SK-N-SH (cell line): Measurements from ENCODE around the gene CTXN3. TPM values are rescaled to one million over a fixed set of nuclear protein-coding genes. Genes with fewer than 3 reads are reported as not detected.

Experiments
- CTCF ChIA-PET: fragments of 300-600, 350-600 bp; formaldehyde crosslinking; extraction: SDS; loops from one replicate; lab custom pipeline; 2021; lab: Yijun Ruan, JAX
- POLR2A ChIA-PET: fragments of 350-600 bp; sonication (Branson Sonifier 250); formaldehyde crosslinking; extraction: SDS; loops from one replicate; lab custom pipeline; 2020; ENCODE audit warnings: antibody characterized with exemption, inconsistent platforms; lab: Yijun Ruan, JAX
- DNase-seq: peaks from one replicate; pipeline ENCODE4 v3.0.0; 2012
- H2AFZ ChIP-seq: fragments of 200-600 bp; sonication (generic); 2 replicates; pipeline ENCODE4 v1.8.1; 2016; ENCODE audit warnings: antibody characterized with exemption, mild to moderate bottlenecking, low read depth
- H3F3A ChIP-seq: fragments of 200-600 bp; sonication (generic); replicated peaks from 2 replicates; pipeline ENCODE3; 2016; ENCODE audit warnings: antibody characterized with exemption, mild to moderate bottlenecking; ENCODE audit not compliant: insufficient read depth
- H3K27ac ChIP-seq, 2 experiments: fragments of 200-500 bp in 1 of 2; fragments of 200-600 bp in 1 of 2; sonication (Bioruptor generic) in 1 of 2; sonication (generic), shearing (Covaris generic) in 1 of 2; 2 replicates each; pipeline versions ENCODE4 v1.5.1 to v1.6.1; 2014 to 2016; ENCODE audit warnings: low read depth in 2 of 2, inconsistent platforms in 1 of 2, low read length in 1 of 2, mild to moderate bottlenecking in 1 of 2, mixed read lengths in 1 of 2
- H3K27me3 ChIP-seq: fragments of 200-600 bp; sonication (generic), shearing (Covaris generic); 2 replicates; pipeline ENCODE4 v1.6.1; 2016; ENCODE audit warnings: mixed run types; ENCODE audit not compliant: insufficient read depth
- H3K36me3 ChIP-seq, 2 experiments: fragments of 200-500 bp in 1 of 2; fragments of 200-600 bp in 1 of 2; sonication (Bioruptor generic) in 1 of 2; sonication (generic) in 1 of 2; replicated peaks in 1 of 2; 2 replicates each; pipeline versions ENCODE3 to v1.5.1; 2014 to 2016; ENCODE audit warnings: low read length in 1 of 2, mild to moderate bottlenecking in 1 of 2; ENCODE audit not compliant: insufficient read depth in 2 of 2, control insufficient read depth in 1 of 2
- H3K4me1 ChIP-seq, 2 experiments: fragments of 200-500 bp in 1 of 2; fragments of 200-600 bp in 1 of 2; sonication (Bioruptor generic) in 1 of 2; sonication (generic), shearing (Covaris generic) in 1 of 2; 2 replicates each; pipeline versions ENCODE4 v1.5.1 to v1.6.1; 2014 to 2016; ENCODE audit warnings: low read depth in 1 of 2, low read length in 1 of 2, mixed run types in 1 of 2; ENCODE audit not compliant: insufficient read depth in 2 of 2, control insufficient read depth in 1 of 2
- H3K4me2 ChIP-seq: fragments of 200-600 bp; sonication (generic), shearing (Covaris generic); 2 replicates; pipeline ENCODE4 v1.6.1; 2017; ENCODE audit warnings: mixed run types
- H3K4me3 ChIP-seq, 2 experiments: fragments of 200-500 bp in 1 of 2; fragments of 200-600 bp in 1 of 2; sonication (Bioruptor generic) in 1 of 2; sonication (generic), shearing (Covaris generic) in 1 of 2; 2 replicates each; pipeline versions ENCODE4 v1.5.1 to v1.8.1; 2014 to 2016; ENCODE audit warnings: low read depth in 2 of 2, inconsistent platforms in 1 of 2, low read length in 1 of 2, mild to moderate bottlenecking in 1 of 2, mixed read lengths in 1 of 2, moderate library complexity in 1 of 2
- H3K79me2 ChIP-seq: fragments of 200-600 bp; sonication (generic); 2 replicates; pipeline ENCODE4 v1.8.1; 2017; ENCODE audit warnings: mild to moderate bottlenecking; ENCODE audit not compliant: insufficient read depth
- H3K9ac ChIP-seq: fragments of 200-600 bp; sonication (generic); 2 replicates; pipeline ENCODE4 v1.6.1; 2017; ENCODE audit warnings: mixed run types
- H3K9me2 ChIP-seq: fragments of 200-600 bp; sonication (generic); 2 replicates; pipeline ENCODE4 v1.6.1; 2017; ENCODE audit warnings: mixed run types
- H3K9me3 ChIP-seq: fragments of 200-600 bp; sonication (generic); 2 replicates; pipeline ENCODE4 v1.6.1; 2017; ENCODE audit warnings: mixed run types, mild to moderate bottlenecking, moderate library complexity
- H4K20me1 ChIP-seq: fragments of 200-600 bp; sonication (generic); 2 replicates; pipeline ENCODE4 v1.6.1; 2017; ENCODE audit warnings: mild to moderate bottlenecking, mixed run types; ENCODE audit not compliant: insufficient read depth
- CHD2 ChIP-seq: fragments of 150-350 bp; IDR thresholded peaks from 2 replicates; pipeline ENCODE4 v1.6.1; 2018; ENCODE audit warnings: low read length; ENCODE audit not compliant: partially characterized antibody
- ELF1 ChIP-seq: IDR thresholded peaks from 2 replicates; pipeline ENCODE4 v1.4.0; 2012
- EP300 ChIP-seq, 2 experiments: IDR thresholded peaks; 2 replicates each; pipeline versions ENCODE4 v1.4.0 to v1.6.1; 2012; ENCODE audit warnings: borderline replicate concordance in 1 of 2, low read depth in 1 of 2, low read length in 1 of 2
- EZH2phosphoT487 ChIP-seq: fragments of 200-600 bp; sonication (generic); IDR thresholded peaks from 2 replicates; pipeline ENCODE4 v1.6.1; 2017; ENCODE audit warnings: low read depth, mixed run types, mild to moderate bottlenecking, antibody characterized with exemption, moderate library complexity, borderline replicate concordance
- FOSL2 ChIP-seq: IDR thresholded peaks from 2 replicates; pipeline ENCODE4 v1.4.0; 2012; ENCODE audit warnings: low read depth, mild to moderate bottlenecking, moderate library complexity, borderline replicate concordance
- FOXJ3 ChIP-seq: sonication (generic); formaldehyde crosslinking; IDR thresholded peaks from 2 replicates; pipeline ENCODE4 v1.5.1; 2020; ENCODE audit warnings: mild to moderate bottlenecking, missing genetic modification reagents
- GABPA ChIP-seq: IDR thresholded peaks from 2 replicates; pipeline ENCODE4 v1.4.0; 2012; ENCODE audit warnings: low read depth, mild to moderate bottlenecking
- IRF3 ChIP-seq: fragments of 150-350 bp; IDR thresholded peaks from 2 replicates; pipeline ENCODE4 v1.6.1; 2016; ENCODE audit warnings: mild to moderate bottlenecking, low read depth, low read length
- JUND ChIP-seq: IDR thresholded peaks from 2 replicates; pipeline ENCODE4 v1.4.0; 2012
- NFIC ChIP-seq: IDR thresholded peaks from 2 replicates; pipeline ENCODE4 v1.4.0; 2012; ENCODE audit warnings: borderline replicate concordance
- RAD21 ChIP-seq: IDR thresholded peaks from 2 replicates; pipeline ENCODE4 v1.6.1; 2012; ENCODE audit warnings: mild to moderate bottlenecking, low read length
- RCOR1 ChIP-seq: fragments of 150-350 bp; IDR thresholded peaks from 2 replicates; pipeline ENCODE4 v1.6.1; 2017; ENCODE audit warnings: antibody characterized with exemption, low read length
- REST ChIP-seq: IDR thresholded peaks from 2 replicates; pipeline ENCODE4 v1.6.1; 2012; ENCODE audit warnings: mild to moderate bottlenecking, low read depth, low read length, moderate library complexity
- RXRA ChIP-seq: IDR thresholded peaks from 2 replicates; pipeline ENCODE4 v1.4.0; 2012; ENCODE audit warnings: low read depth, mild to moderate bottlenecking, borderline replicate concordance
- TCF12 ChIP-seq: IDR thresholded peaks from 2 replicates; pipeline ENCODE4 v1.4.0; 2012
- TEAD4 ChIP-seq: IDR thresholded peaks from 2 replicates; pipeline ENCODE4 v1.4.0; 2012; ENCODE audit warnings: mild to moderate bottlenecking, borderline replicate concordance; ENCODE audit not compliant: insufficient read depth
- USF1 ChIP-seq: IDR thresholded peaks from 2 replicates; pipeline ENCODE4 v1.4.0; 2012; ENCODE audit warnings: low read depth, borderline replicate concordance
- ZBTB33 ChIP-seq: IDR thresholded peaks from 2 replicates; pipeline ENCODE4 v1.4.0; 2012; ENCODE audit warnings: low read depth, borderline replicate concordance
- WGBS: methylation state at CpG from one replicate; pipeline ENCODE4 v1.1.6; 2017; ENCODE audit warnings: low lambda C conversion rate; 5-methylcytosine and 5-hydroxymethylcytosine counted together
- polyA plus RNA-seq, 3 experiments: library from polyadenylated mRNA; depleted of rRNA; stranded (reverse); fragments of >200 nt; gene quantifications; 2 replicates each; pipeline ENCODE4 v1.2.3, GENCODE V29; 2012

CTXN3 gene
- polyA plus RNA-seq, 1 of the 3 experiments (the other 2 are of a cell fraction): not detected

GRCh38 chr5:127599847-127600246 lies 49.0 kb upstream of the CTXN3 start:
- Histone ChIP-seq H3K4me3 (no peak overlapping the region), H3K4me1 (no peaks in the 10 kb centered on the region), H3K27ac (no peak overlapping the region), H3F3A (no peaks in the 10 kb centered on the region)
- no peak for DNase-seq
- POLR2A ChIA-PET: no interaction called here
- TF ChIP-seq TCF12 (no peak), USF1 (no peak), RXRA (no peak), CHD2 (no peak), ZBTB33 (no peak), ELF1 (no peak), RCOR1 (no peak), GABPA (no peak), EZH2phosphoT487 (no peak), FOSL2 (no peak), NFIC (no peak), FOXJ3 (no peak), IRF3 (no peak), REST (no peak), EP300 (IDR thresholded peaks at IDR 0.05; ENCODE audit: borderline replicate concordance in 1 of 2, low read depth in 1 of 2, low read length in 1 of 2) (no peak), RAD21 (no peak), JUND (no peak), TEAD4 (no peak)
- TF ChIP-seq, all 33 proteins: peak for 0
- Histone ChIP-seq H3K9ac (no peak overlapping the region), H3K36me3 (no peaks in the 10 kb centered on the region), H3K9me2 (no peaks in the 10 kb centered on the region), H4K20me1 (no peaks in the 10 kb centered on the region), H2AFZ (no peak overlapping the region), H3K79me2 (no peaks in the 10 kb centered on the region), H3K9me3 (no peaks in the 10 kb centered on the region), H3K4me2 (no peak overlapping the region), H3K27me3 (peaks cover 15% of the 10 kb centered on the region; the same call in 1 of the 2 replicates)
- CTCF ChIA-PET: no interaction called here
- WGBS: 38% methylated on average over 4 of the region's 4 CpGs
